Transverse colon (tissue), 4 donors: ENCODE measurements around the gene KRTAP4-1. TPM values are rescaled to one million over a fixed set of nuclear protein-coding genes. Genes with fewer than 3 reads are reported as not detected.

Source experiments
- DNase-seq: peaks from one replicate; pipeline ENCODE4 v3.0.0-alpha.2; 2019
- H3K27ac ChIP-seq, 4 donors: fragments of 200-600 bp; sonication (generic); 2 replicates each; pipeline ENCODE4 v1.5.1; 2016 to 2018; ENCODE audit warnings: inconsistent platforms in 4 of 4
- H3K27me3 ChIP-seq: fragments of 200-600 bp; sonication (generic); 2 replicates; pipeline ENCODE4 v1.5.1; 2017; ENCODE audit warnings: inconsistent platforms
- H3K36me3 ChIP-seq, 4 donors: fragments of 200-600 bp; sonication (generic); 2 replicates each; pipeline ENCODE4 v1.5.1; 2017 to 2019; ENCODE audit warnings: inconsistent platforms in 4 of 4
- H3K4me1 ChIP-seq, 4 donors: fragments of 200-600 bp; sonication (generic); 2 replicates each; pipeline ENCODE4 v1.5.1; 2017 to 2020; ENCODE audit warnings: inconsistent platforms in 4 of 4
- H3K4me3 ChIP-seq, 4 donors: fragments of 200-600 bp; sonication (generic); 1 replicate in 1 of 4; 2 replicates in 3 of 4; pipeline versions ENCODE4 v1.5.1 to v1.6.1; 2017 to 2019; ENCODE audit warnings: inconsistent platforms in 4 of 4
- H3K9me3 ChIP-seq, 2 donors: fragments of 200-600 bp; sonication (generic); 2 replicates each; pipeline ENCODE4 v1.5.1; 2017 to 2019; ENCODE audit warnings: inconsistent platforms in 2 of 2
- EP300 ChIP-seq: sonication (generic); formaldehyde crosslinking; IDR thresholded peaks from one replicate; pipeline ENCODE4 v1.6.1; 2017; ENCODE audit warnings: antibody characterized with exemption, low read depth
- POLR2A ChIP-seq: fragments of 450-650 bp; IDR thresholded peaks from one replicate; pipeline ENCODE4 v1.6.1; 2016; ENCODE audit warnings: antibody characterized with exemption, mild to moderate bottlenecking, moderate library complexity
- POLR2AphosphoS5 ChIP-seq, 3 donors: sonication (generic); formaldehyde crosslinking; IDR thresholded peaks; one replicate each; pipeline ENCODE4 v1.6.1; 2016; ENCODE audit warnings: antibody characterized with exemption in 3 of 3
- WGBS, 2 donors: methylation state at CpG; one replicate each; pipeline ENCODE4 v1.1.5; 2018; ENCODE audit warnings: low coverage in 1 of 2; 5-methylcytosine and 5-hydroxymethylcytosine counted together
- in situ Hi-C, 4 donors: fragments of 200-750 bp; cut with MboI; loops; one replicate each; pipeline versions ENCODE4 v1.15.0 to v1.15.1; 2017; ENCODE audit warnings: low sequenced_read_pairs in 3 of 4, low pct_ligation_motif_present in 1 of 4, low pct_unique_long_range_greater_than_20kb in 1 of 4
- intact Hi-C: fragments of 100-400 bp; cut with DNase I; formaldehyde crosslinking; loops from one replicate; pipeline ENCODE4 v1.15.1; 2023; ENCODE audit warnings: low total_unique reads
- total RNA-seq, 4 donors: library from RNA; depleted of rRNA; stranded (reverse); fragments of >200 nt; gene quantifications; one replicate each; pipeline ENCODE4 v1.1.0, GENCODE V29; 2016
- TF ChIP-seq, protein P1 (sequence below), 5 experiments: fragments of 200-600 bp in 3 of 5; fragments of 450-650 bp in 2 of 5; sonication (generic) in 3 of 5; IDR thresholded peaks; 1 replicate in 2 of 5; 2 replicates in 3 of 5; pipeline ENCODE4 v1.5.1; 2016 to 2017; ENCODE audit warnings: antibody characterized with exemption in 5 of 5, inconsistent platforms in 3 of 5, mild to moderate bottlenecking in 2 of 5, moderate library complexity in 1 of 5

Gene KRTAP4-1
- total RNA-seq, 4 donors from 2014 or later = 0.82 TPM; not detected in 3

DNA sequence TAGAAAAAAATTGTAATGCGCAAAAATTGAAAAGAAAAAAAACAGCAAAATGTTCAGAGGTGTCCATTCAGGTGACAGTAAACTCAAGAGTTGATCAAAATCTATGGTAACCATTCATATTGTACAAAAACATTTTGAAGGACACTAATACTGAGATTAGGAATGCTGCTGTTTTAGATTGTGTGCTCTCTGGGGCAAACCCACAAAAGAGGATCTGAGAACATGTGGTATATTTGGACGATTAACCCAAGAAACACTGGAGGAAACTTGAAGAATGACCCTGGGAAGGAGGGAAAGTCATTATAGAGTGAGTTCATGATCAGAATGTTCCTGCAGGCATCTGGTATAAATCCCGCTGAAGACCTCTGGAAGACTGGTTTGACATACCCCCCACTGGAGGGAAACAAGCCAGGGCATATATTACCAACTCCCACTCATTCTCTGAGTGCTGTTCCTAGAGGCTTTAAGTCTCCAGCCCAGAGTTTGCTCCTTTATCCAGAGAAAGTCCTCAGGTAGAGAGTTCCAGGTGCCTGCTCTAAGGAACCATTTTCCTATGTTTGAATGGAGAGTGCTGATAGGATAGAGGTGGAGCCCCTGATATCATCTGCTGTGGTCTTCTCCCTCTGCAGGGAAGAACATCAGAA is 7.8 kb downstream of the KRTAP4-1 start:
- Histone ChIP-seq H3K36me3 (no peaks in the 10 kb centered on the region), H3K9me3 (no peaks in the 10 kb centered on the region), H3K27ac (no peak overlapping the region), H3K27me3 (peaks cover 18% of the 10 kb centered on the region), H3K4me1 (peaks cover 0 to 5% (median 0%) of the 10 kb centered on the region in 4 donors), H3K4me3 (no peak overlapping the region)
- TF ChIP-seq EP300 = no peak
- TF ChIP-seq, protein P1, sequence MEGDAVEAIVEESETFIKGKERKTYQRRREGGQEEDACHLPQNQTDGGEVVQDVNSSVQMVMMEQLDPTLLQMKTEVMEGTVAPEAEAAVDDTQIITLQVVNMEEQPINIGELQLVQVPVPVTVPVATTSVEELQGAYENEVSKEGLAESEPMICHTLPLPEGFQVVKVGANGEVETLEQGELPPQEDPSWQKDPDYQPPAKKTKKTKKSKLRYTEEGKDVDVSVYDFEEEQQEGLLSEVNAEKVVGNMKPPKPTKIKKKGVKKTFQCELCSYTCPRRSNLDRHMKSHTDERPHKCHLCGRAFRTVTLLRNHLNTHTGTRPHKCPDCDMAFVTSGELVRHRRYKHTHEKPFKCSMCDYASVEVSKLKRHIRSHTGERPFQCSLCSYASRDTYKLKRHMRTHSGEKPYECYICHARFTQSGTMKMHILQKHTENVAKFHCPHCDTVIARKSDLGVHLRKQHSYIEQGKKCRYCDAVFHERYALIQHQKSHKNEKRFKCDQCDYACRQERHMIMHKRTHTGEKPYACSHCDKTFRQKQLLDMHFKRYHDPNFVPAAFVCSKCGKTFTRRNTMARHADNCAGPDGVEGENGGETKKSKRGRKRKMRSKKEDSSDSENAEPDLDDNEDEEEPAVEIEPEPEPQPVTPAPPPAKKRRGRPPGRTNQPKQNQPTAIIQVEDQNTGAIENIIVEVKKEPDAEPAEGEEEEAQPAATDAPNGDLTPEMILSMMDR (IDR thresholded peaks at IDR 0.05) = no peak
- TF ChIP-seq POLR2A = no peak
- TF ChIP-seq POLR2AphosphoS5 (IDR thresholded peaks at IDR 0.05) = no peak
- DNase-seq = no peak
- in situ Hi-C loops (no loop called here), intact Hi-C loops (no loop called here)
- WGBS, 2 donors = 67% methylated on average over 3 of the region's 3 CpGs

DNA sequence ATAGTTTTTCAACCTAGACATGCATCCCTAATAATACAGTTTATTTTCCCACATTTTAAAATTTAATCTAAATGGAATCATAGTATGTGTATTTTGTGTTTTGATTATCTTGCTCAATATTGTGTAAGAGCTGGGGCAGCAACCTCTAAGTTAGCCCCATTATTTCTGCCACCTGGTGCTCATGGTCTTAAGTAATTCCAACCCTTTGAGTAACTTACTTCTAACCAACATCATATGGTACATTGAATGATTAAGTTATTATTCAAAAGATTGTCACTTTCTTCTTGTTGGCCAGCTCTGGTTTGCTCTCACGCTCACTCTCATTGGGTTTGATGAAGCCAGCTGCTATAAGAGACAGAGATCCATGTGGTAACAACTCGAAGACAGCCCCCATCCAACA is 12.8 kb downstream of the KRTAP4-1 start:
- no peaks in the 10 kb centered on the region for H3K9me3 ChIP-seq
- no peaks in the 10 kb centered on the region for H3K4me1 ChIP-seq
- TF ChIP-seq POLR2A (no peak), POLR2AphosphoS5 (IDR thresholded peaks at IDR 0.05) (no peak), EP300 (no peak)
- TF ChIP-seq, protein P1 (IDR thresholded peaks at IDR 0.05) = no peak
- H3K27ac ChIP-seq = no peak overlapping the region
- intact Hi-C loops = no loop called here
- no peaks in the 10 kb centered on the region for H3K36me3 ChIP-seq
- no peak for DNase-seq
- in situ Hi-C loops = no loop called here
- peaks cover 10% of the 10 kb centered on the region for H3K27me3 ChIP-seq
- H3K4me3 ChIP-seq = no peak overlapping the region
- 59 to 79% methylated on average over 2 of the region's 2 CpGs for WGBS, 2 donors

DNA sequence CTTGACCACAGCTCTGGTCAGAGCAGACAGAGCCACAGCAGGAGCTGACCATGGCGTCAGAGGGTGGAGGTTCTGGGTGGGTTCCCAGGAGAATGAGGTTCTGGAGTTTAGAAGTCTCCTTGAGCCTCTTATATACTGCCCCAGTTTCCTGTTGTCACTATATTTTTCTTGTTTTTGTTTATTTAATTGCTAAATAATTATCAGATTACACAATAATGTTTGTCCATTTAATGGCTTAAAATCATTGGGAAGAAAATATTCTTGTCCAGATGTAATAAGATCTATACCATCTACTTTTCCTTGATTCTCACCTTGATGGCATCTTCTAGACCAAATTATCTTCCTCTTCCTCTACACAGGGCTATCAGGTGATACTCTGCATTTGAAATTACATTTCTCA is 16.6 kb downstream of the KRTAP4-1 start, which contains the start of gene KRTAP4-3:
Gene KRTAP4-3 (minus strand): TSS at position 101 of the 400 bp plus-strand sequence. CDS start 49 bp downstream, at position 52.
- intact Hi-C loops = no loop called here
- TF ChIP-seq POLR2A = no peak
- TF ChIP-seq POLR2AphosphoS5 (IDR thresholded peaks at IDR 0.05) = no peak
- TF ChIP-seq, protein P1 (IDR thresholded peaks at IDR 0.05) = no peak
- TF ChIP-seq EP300 = no peak
- in situ Hi-C loops = no loop called here
- Histone ChIP-seq H3K4me3 (no peak within 1 kb of the TSS), H3K9me3 (no peaks in the 10 kb centered on the region), H3K4me1 (no peaks in the 10 kb centered on the region), H3K27ac (no peak within 1 kb of the TSS), H3K27me3 (no peaks in the 10 kb centered on the region), H3K36me3 (no peaks in the 10 kb centered on the region)
- DNase-seq = no peak
- 74% methylated on average over 1 of the region's 1 CpG; no CpG with 5 or more reads in 1 of the 2 donors for WGBS, 2 donors

DNA sequence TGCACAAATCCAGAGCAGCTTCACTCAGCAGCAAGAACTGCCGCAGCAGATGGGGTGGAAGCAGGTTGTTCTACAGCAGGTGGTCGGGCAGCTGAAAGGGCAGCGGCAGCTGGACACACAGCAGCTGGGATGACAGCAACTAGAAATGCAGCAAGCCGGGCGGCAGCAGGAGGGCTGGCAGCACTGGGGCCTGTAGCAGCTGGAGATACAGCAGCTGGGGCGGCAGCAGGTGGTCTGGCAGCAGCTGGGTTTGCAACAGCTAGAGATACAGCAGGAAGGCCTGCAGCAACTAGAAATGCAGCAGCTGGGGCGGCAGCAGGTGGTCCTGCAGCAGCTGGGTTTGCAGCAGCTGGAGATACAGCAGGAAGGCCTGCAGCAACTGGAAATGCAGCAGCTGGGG is 17.1 kb downstream of the KRTAP4-1 start:
- Histone ChIP-seq H3K9me3 (no peaks in the 10 kb centered on the region), H3K4me1 (no peaks in the 10 kb centered on the region), H3K4me3 (no peak overlapping the region), H3K27me3 (no peaks in the 10 kb centered on the region), H3K27ac (no peak overlapping the region), H3K36me3 (no peaks in the 10 kb centered on the region)
- no peak for DNase-seq
- intact Hi-C loops (no loop called here), in situ Hi-C loops (no loop called here)
- TF ChIP-seq POLR2AphosphoS5 (IDR thresholded peaks at IDR 0.05) (no peak), POLR2A (no peak), EP300 (no peak)
- TF ChIP-seq, protein P1 (IDR thresholded peaks at IDR 0.05) = no peak
- 88 to 100% methylated on average over 1 to 7 of the region's 7 CpGs for WGBS, 2 donors
